Fibroblast of pulmonary artery (primary cell): ENCODE results near the gene CYP3A5.
"Not testable (repeated sequence)": the region's sequence is repeated elsewhere in the genome, so short reads cannot be mapped to it uniquely, and the experiment has no call there.

ENCODE experiments used
- DNase-seq: peaks from one replicate; pipeline ENCODE4 v3.0.0-alpha.2; 2010; ENCODE audit warnings: low read depth
- H3K4me3 ChIP-seq: replicated peaks from 2 replicates; pipeline ENCODE4 v1.5.1; 2011; ENCODE audit warnings: low read depth, mild to moderate bottlenecking, control low read depth, low read length, moderate library complexity
- TF ChIP-seq, protein P1 (sequence below): IDR thresholded peaks from 2 replicates; pipeline ENCODE4 v1.5.1; 2011; ENCODE audit warnings: mild to moderate bottlenecking, control low read depth, low read length, inconsistent platforms; ENCODE audit errors: missing control alignments

The CYP3A5 gene

DNA sequence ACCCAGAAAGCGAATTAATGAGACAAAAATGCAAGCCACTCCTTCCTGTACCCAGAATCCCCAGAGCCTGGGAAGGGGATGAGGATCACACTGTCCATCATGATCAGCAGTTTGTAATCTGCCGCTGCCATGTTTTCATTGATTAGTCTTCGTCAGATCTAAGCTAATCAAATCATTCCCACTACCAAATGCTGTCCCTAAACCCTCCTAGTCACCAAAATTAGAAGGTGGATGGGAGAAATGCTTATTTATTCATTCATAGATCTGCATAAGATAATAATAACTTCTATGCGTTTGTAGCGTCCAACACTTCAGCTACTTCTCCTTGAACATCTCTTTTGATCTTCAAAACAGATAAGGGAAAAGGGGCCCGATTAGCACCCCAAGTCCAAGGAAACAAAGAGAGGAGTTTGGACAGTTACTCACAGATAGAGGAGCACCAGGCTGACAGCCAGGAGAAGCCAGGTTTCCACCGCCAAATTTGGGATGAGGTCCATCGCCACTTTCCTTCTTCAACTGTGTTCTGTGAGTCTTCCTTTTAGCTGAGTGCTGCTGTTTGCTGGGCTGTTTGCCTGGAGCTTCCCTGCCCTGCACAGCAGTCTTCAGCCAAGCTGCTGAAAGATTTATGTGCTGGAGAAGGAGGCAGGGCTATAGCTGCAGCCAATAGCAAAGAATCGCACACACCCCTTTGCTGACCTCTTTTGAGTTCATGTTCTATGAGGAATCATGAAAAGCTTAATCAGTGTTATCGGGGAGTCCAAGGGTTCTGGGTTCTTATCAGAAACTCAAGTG, at the start of gene CYP3A5:
CYP3A5 (minus strand) TSS at position 597 of the 792 bp plus-strand sequence; CDS start at position 497, 100 bp downstream.
- H3K4me3 ChIP-seq = no peak within 1 kb of the TSS
- no peak for DNase-seq
- TF ChIP-seq, protein P1, sequence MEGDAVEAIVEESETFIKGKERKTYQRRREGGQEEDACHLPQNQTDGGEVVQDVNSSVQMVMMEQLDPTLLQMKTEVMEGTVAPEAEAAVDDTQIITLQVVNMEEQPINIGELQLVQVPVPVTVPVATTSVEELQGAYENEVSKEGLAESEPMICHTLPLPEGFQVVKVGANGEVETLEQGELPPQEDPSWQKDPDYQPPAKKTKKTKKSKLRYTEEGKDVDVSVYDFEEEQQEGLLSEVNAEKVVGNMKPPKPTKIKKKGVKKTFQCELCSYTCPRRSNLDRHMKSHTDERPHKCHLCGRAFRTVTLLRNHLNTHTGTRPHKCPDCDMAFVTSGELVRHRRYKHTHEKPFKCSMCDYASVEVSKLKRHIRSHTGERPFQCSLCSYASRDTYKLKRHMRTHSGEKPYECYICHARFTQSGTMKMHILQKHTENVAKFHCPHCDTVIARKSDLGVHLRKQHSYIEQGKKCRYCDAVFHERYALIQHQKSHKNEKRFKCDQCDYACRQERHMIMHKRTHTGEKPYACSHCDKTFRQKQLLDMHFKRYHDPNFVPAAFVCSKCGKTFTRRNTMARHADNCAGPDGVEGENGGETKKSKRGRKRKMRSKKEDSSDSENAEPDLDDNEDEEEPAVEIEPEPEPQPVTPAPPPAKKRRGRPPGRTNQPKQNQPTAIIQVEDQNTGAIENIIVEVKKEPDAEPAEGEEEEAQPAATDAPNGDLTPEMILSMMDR = no peak

DNA sequence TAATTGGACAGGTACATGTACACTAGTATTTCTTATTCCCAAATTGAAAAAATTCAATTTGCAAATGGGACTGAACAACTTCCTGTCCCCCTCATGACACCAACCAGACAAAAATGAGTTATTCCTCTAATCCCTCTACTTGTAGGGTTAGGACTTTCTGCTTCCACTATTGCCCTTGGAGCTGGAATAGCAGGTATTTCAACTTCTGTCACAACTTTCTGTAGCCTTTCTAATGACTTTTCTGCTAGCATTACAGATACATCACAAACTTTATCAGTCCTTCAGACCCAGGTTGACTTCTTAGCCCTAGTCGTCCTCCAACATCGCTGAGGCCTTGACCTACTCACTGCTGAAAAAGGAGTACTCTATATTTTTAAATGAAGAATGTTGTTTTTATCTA, 48.8 kb upstream of the CYP3A5 start:
- TF ChIP-seq, protein P1 = no peak
- no peak overlapping the region for H3K4me3 ChIP-seq
- no peak for DNase-seq

DNA sequence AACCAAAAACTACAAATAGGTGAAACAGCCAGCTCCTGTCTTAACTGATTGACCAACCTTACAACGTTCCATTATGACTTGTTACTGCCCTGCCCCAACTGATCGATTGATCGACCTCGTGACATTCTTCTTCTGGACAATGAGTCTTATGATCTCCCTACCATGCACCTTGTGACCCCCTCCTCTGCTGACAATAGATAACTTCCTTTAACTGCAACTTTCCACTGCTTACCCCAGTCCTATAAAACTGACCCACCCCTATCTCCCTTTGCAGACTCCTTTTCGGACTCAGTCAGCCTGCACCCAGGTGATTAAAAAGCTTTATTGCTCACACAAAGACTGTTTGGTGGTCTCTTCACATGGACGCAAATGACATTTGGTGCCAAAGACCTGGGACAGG, 43.4 kb upstream of the CYP3A5 start:
- not testable (repeated sequence) for DNase-seq, H3K4me3 ChIP-seq

DNA sequence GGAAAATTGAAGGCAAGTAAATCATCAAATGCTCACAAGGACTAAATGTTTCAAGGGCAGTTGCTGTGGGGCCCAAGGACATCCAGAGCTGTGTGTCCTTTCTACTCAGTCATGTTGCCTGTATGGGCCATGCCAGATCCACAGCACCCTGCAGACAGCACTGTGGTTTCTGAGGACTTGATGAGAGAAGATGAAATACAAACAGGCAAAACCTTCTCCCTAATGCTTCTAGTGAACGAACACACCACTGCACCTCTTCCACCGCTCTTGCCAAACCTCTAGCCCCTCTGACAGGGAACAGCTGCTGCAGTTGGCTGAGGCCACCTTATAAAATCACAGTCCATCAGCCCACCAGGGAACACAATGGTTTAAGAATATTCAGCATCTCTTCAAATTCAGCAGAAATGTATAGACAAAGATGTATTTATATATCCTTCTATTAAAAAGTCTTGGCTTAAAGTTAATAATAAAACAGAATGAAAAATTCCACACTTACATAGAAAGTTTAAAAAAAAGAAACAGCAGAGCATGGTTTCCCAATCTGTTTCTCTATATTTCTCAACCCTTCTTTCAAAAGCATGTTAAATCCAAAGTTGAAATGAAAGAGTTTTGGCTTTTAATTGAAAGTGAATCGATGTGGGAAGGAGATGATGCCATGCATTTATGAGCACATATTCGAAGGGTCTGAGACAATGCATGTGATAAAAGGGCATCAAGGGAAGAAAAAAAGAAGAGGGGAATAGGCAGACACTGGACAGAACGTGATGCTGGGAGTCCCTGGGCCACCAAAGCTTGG, 41.2 kb upstream of the CYP3A5 start:
- DNase-seq = no peak
- TF ChIP-seq, protein P1 = no peak
- H3K4me3 ChIP-seq = no peak overlapping the region

DNA sequence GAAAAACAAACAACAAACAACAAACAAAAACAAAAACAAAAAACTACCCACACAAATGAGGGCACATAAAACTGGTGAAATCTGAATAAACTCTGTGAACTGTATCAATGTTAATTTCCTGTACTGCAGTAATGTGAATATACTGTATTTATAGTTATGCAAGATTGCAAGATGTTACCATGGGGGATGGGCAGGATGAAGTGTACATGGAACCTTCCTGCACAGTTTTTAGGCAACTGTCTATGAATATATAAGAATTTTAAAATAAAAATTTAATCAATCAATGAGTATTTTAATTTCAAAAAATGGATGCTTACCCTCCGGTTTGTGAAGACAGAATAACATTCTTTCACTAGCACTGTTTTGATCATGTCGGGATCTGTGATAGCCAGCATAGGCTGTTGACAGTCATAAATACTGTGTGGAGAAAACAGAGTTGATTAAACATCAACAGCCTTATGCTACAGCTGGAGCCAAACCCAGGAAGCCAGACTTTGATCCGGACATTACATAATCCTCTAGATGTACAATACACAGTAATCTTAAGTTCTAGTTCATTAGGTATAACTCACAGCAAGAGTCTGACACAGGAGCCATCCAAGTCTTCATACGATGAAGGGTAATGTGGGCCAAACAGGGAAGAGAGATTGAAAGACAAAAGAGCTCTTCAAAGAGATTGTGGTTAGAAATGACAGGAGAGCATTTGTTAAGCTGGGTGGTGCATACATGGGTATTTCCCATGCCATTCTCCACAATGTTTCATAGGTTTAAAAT, 40.4 kb upstream of the CYP3A5 start:
- H3K4me3 ChIP-seq = no peak overlapping the region
- TF ChIP-seq, protein P1 = no peak
- DNase-seq = no peak

DNA sequence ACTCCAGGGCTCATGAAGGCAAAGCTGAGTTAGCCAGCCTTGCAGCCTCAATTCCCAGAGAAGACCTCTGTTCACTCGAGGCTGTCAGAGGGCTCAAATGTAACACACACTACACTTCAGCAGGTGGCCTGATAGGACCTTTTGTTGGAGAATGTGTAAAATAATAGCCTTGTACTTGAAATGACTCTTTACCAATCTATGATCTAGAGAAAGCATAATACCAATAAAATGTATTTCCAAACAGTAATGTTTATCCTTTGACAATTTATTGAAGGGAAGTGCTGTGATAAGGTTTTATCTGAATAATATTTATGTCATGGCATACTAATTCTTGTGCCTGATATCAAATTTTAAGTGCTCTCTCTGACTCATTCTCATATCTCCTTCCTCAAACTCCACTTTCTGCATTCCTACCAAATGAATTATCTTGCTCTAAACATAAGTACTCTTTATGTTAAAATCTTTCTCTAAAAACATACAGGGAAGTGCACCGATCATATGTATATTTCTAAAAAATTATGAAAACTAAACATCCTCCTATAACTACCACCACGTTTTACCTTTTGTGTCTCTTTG, 34.3 kb upstream of the CYP3A5 start:
- DNase-seq = no peak
- TF ChIP-seq, protein P1 = no peak
- no peak overlapping the region for H3K4me3 ChIP-seq
